HepG2 (cell line): ENCODE measurements around the gene SEMA4F. TPM values are rescaled to one million over a fixed set of nuclear protein-coding genes. Genes with fewer than 3 reads are reported as not detected.

Experiments
- ATAC-seq: fragments of 200-7000 bp; cut with Tn5 transposase; 3 replicates; pipeline ENCODE4 v1.9.1; 2020; ENCODE audit warnings: mild to moderate bottlenecking, moderate library complexity
- BruUV-seq: library from RNA; stranded (reverse); fragments of 400-500 nt; replicated peaks from 2 replicates; lab custom pipeline; 2021; lab: Mats Ljungman, UMichigan
- CTCF ChIA-PET: fragments of 300-600 bp; formaldehyde crosslinking; extraction: SDS; loops from one replicate; lab custom pipeline; 2021; ENCODE audit warnings: low total read pairs, inconsistent platforms, low intra/inter-chr PET ratio; lab: Yijun Ruan, JAX
- POLR2A ChIA-PET: fragments of 350-600 bp; sonication (Branson Sonifier 250); formaldehyde crosslinking; loops from one replicate; lab custom pipeline; 2020; ENCODE audit warnings: antibody characterized with exemption, inconsistent platforms; lab: Yijun Ruan, JAX
- DNase-seq: peaks from one replicate; pipeline ENCODE4 v3.0.0-alpha.2; 2015; ENCODE audit warnings: low spot score
- FAIRE-seq: peaks from 3 replicates; lab custom pipeline; 2011; peaks lifted over from hg19 to GRCh38; lab: Jason Lieb, UNC
- H2AFZ ChIP-seq: one replicate; pipeline ENCODE4 v1.6.1; 2011; ENCODE audit warnings: low read length, inconsistent platforms
- H3K27ac ChIP-seq: fragments of 300-600 bp; 3 replicates; pipeline ENCODE4 v1.8.0; 2011; ENCODE audit warnings: mixed run types, mild to moderate bottlenecking, mixed read lengths, low read length, inconsistent platforms; ENCODE audit not compliant: insufficient read depth; ENCODE audit errors: extremely low read length
- H3K27me3 ChIP-seq, 2 experiments: fragments of 200-600 bp in 1 of 2; 2 replicates in 1 of 2; 3 replicates in 1 of 2; pipeline versions ENCODE4 v1.6.0 to v1.8.0; 2011; ENCODE audit warnings: low read length in 2 of 2, mild to moderate bottlenecking in 2 of 2, moderate library complexity in 2 of 2, inconsistent platforms in 1 of 2; ENCODE audit not compliant: insufficient read depth in 2 of 2, control insufficient read depth in 1 of 2
- H3K36me3 ChIP-seq, 2 experiments: fragments of 200-600 bp in 1 of 2; replicated peaks in 1 of 2; 2 replicates in 1 of 2; 3 replicates in 1 of 2; pipeline versions ENCODE4 v1.5.1 to v1.8.0; 2011; ENCODE audit warnings: low read length in 2 of 2, inconsistent platforms in 1 of 2; ENCODE audit not compliant: insufficient read depth in 2 of 2, control insufficient read depth in 1 of 2
- H3K4me1 ChIP-seq: 2 replicates; pipeline ENCODE4 v1.5.1; 2012; ENCODE audit warnings: low read length, inconsistent platforms; ENCODE audit not compliant: insufficient read depth
- H3K4me2 ChIP-seq: 2 replicates; pipeline ENCODE4 v1.6.0; 2011; ENCODE audit warnings: low read depth, low read length, inconsistent platforms
- H3K4me3 ChIP-seq, 3 experiments: fragments of 200-600 bp in 1 of 3; sonication (generic), shearing (Covaris generic) in 1 of 3; replicated peaks in 1 of 3; 2 replicates each; pipeline ENCODE4 v1.5.1; 2011 to 2016; ENCODE audit warnings: low read length in 3 of 3, inconsistent platforms in 2 of 3, low read depth in 2 of 3, mild to moderate bottlenecking in 2 of 3, control low read depth in 1 of 3, mixed read lengths in 1 of 3; ENCODE audit not compliant: insufficient read depth in 1 of 3
- H3K79me2 ChIP-seq: one replicate; pipeline ENCODE4 v1.6.1; 2011; ENCODE audit warnings: low read length, inconsistent platforms; ENCODE audit not compliant: insufficient read depth
- H3K9ac ChIP-seq: 2 replicates; pipeline ENCODE4 v1.6.0; 2011; ENCODE audit warnings: mild to moderate bottlenecking, low read depth, low read length, inconsistent platforms; ENCODE audit not compliant: insufficient read depth
- H3K9me3 ChIP-seq: 2 replicates; pipeline ENCODE4 v1.5.1; 2012; ENCODE audit warnings: mild to moderate bottlenecking, low read length
- H4K20me1 ChIP-seq: 2 replicates; pipeline ENCODE4 v1.6.0; 2011; ENCODE audit warnings: inconsistent platforms, mild to moderate bottlenecking, low read length, moderate library complexity; ENCODE audit not compliant: insufficient read depth
- CBFB ChIP-seq: sonication (generic); formaldehyde crosslinking; IDR thresholded peaks from 2 replicates; pipeline ENCODE4 v1.4.0; 2020; ENCODE audit warnings: missing genetic modification reagents
- CREB1 ChIP-seq, 2 experiments: fragments of 450-650 bp in 1 of 2; IDR thresholded peaks; 2 replicates each; pipeline ENCODE4 v1.6.1; 2016 to 2017; ENCODE audit warnings: control low read depth in 1 of 2, mild to moderate bottlenecking in 1 of 2, missing compliant biosample characterization in 1 of 2, missing genetic modification characterization in 1 of 2
- KLF11 ChIP-seq: IDR thresholded peaks from 2 replicates; pipeline ENCODE4 v1.6.1; 2016; ENCODE audit warnings: missing compliant biosample characterization
- KLF12 ChIP-seq: sonication (generic); formaldehyde crosslinking; IDR thresholded peaks from 2 replicates; pipeline ENCODE4 v1.4.0; 2020; ENCODE audit warnings: missing genetic modification reagents, borderline replicate concordance
- SP2 ChIP-seq: sonication (generic); formaldehyde crosslinking; IDR thresholded peaks from 2 replicates; pipeline ENCODE4 v1.5.1; 2020; ENCODE audit warnings: mild to moderate bottlenecking, missing genetic modification reagents
- SRF ChIP-seq: IDR thresholded peaks from 2 replicates; pipeline ENCODE4 v1.6.1; 2011; ENCODE audit warnings: mild to moderate bottlenecking, low read depth, low read length, moderate library complexity
- SRY ChIP-seq: sonication (generic); formaldehyde crosslinking; IDR thresholded peaks from 2 replicates; pipeline ENCODE4 v1.8.0; 2022; ENCODE audit warnings: mild to moderate bottlenecking, missing genetic modification reagents
- ZNF296 ChIP-seq: sonication (generic); formaldehyde crosslinking; conservative IDR thresholded peaks from 2 replicates; pipeline ENCODE4 v1.5.0; 2020; ENCODE audit warnings: mild to moderate bottlenecking, missing genetic modification reagents
- ZNF598 ChIP-seq: sonication (generic); formaldehyde crosslinking; IDR thresholded peaks from 2 replicates; pipeline ENCODE4 v1.5.1; 2020; ENCODE audit warnings: mild to moderate bottlenecking, missing genetic modification reagents, borderline replicate concordance
- WGBS: methylation state at CpG from one replicate; pipeline ENCODE4 v1.1.6; 2017; ENCODE audit warnings: low lambda C conversion rate; 5-methylcytosine and 5-hydroxymethylcytosine counted together
- in situ Hi-C: cut with HindIII; loops from 2 replicates; pipeline ENCODE4 v1.10.0; 2017; ENCODE audit warnings: low pct_unique_long_range_greater_than_20kb; ENCODE audit not compliant: extremely low pct_ligation_motif_present
- intact Hi-C: fragments of 100-400 bp; cut with micrococcal nuclease; formaldehyde crosslinking; loops from one replicate; pipeline ENCODE4 v1.10.0; 2022; ENCODE audit not compliant: unreplicated experiment
- polyA plus RNA-seq, 8 experiments: library from polyadenylated mRNA; depleted of rRNA in 3 of 8; stranded (reverse) in 7 of 8; unstranded in 1 of 8; fragments of >200 nt; fragmentation: Illumina TruSeq in 4 of 8; extraction: Trizol in 4 of 8; gene quantifications; 2 replicates each; pipeline versions ENCODE4 v1.2.1 to v1.2.3, GENCODE V29; 2011 to 2016; ENCODE audit warnings: low read depth in 4 of 8, missing spikeins in 1 of 8, mixed read lengths in 1 of 8; ENCODE audit not compliant: insufficient read depth in 1 of 8
- total RNA-seq, 5 experiments: library from RNA; depleted of rRNA; stranded (reverse); fragments of >200 nt; fragmentation: Illumina TruSeq; extraction: Trizol; gene quantifications; 2 replicates each; pipeline ENCODE4 v1.2.3, GENCODE V29; 2016; ENCODE audit warnings: low read depth in 1 of 5

SEMA4F gene
- total and polyA plus RNA-seq, 2 of the 13 experiments (the other 11 are each of a cell fraction or from before 2014, with no cell fraction given): 7.1 to 10.3 TPM

DNA sequence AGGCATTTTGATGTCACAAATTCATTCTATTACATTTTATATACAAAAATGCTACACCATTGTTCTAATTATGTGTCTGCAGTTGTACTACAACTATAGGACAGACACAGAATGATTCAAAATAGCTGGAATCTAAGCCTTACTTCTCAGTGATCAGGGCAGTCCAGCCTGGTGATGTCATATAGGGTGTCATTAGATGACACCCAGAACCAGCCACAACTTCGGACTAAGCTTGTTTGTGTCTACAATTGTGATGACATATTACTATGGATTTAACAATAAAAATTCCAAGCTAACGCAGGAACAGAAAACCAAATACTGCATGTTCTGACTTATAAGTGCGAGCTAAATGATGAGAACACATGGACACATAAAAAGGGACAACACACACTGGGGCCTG is 36.9 kb upstream of the SEMA4F start:
- Histone ChIP-seq H4K20me1 (no peaks in the 10 kb centered on the region), H3K79me2 (no peaks in the 10 kb centered on the region), H3K9ac (no peak overlapping the region), H3K4me3 (no peak overlapping the region), H3K4me2 (no peak overlapping the region), H2AFZ (no peak overlapping the region), H3K4me1 (no peaks in the 10 kb centered on the region), H3K27ac (no peak overlapping the region), H3K9me3 (no peaks in the 10 kb centered on the region), H3K27me3 (peaks cover 1 to 13% of the 10 kb centered on the region in 2 experiments), H3K36me3 (no peaks in the 10 kb centered on the region)
- POLR2A ChIA-PET: no interaction called here
- WGBS: 18% methylated on average over 3 of the region's 3 CpGs
- CTCF ChIA-PET: no interaction called here
- in situ Hi-C loops (no loop called here), intact Hi-C loops (no loop called here)
- DNase-seq: no peak
- TF ChIP-seq SRF (no peak), CREB1 (IDR thresholded peaks at IDR 0.05) (peak; percentile 70), CREB1 (CRISPR knock-in tag; IDR thresholded peaks at IDR 0.05) (no peak)
- no TSS peak for BruUV-seq
- no peak for ATAC-seq
- FAIRE-seq: no peak

GRCh38 chr2:74618410-74619083 is 35.5 kb upstream of the SEMA4F start:
- no peak for FAIRE-seq
- no peak overlapping the region for H3K4me3 ChIP-seq
- peaks cover 1 to 13% of the 10 kb centered on the region in 2 experiments for H3K27me3 ChIP-seq
- no peaks in the 10 kb centered on the region for H3K4me1 ChIP-seq
- TF ChIP-seq KLF11 (CRISPR knock-in tag) (no peak), ZNF598 (CRISPR knock-in tag) (no peak), CBFB (no peak), KLF12 (no peak), SP2 (CRISPR knock-in tag) (no peak), ZNF296 (no peak), SRY (CRISPR knock-in tag) (no peak)
- BruUV-seq: no TSS peak
- H3K36me3 ChIP-seq: no peaks in the 10 kb centered on the region
- ATAC-seq: no peak
- ChIA-PET CTCF (no interaction called here), POLR2A (no interaction called here)
- in situ Hi-C loops (no loop called here), intact Hi-C loops (no loop called here)
- DNase-seq: no peak
- no peaks in the 10 kb centered on the region for H4K20me1 ChIP-seq
- H3K9ac ChIP-seq: no peak overlapping the region
- no peak overlapping the region for H3K27ac ChIP-seq
- H3K9me3 ChIP-seq: no peaks in the 10 kb centered on the region
- H3K79me2 ChIP-seq: no peaks in the 10 kb centered on the region
- no peak overlapping the region for H2AFZ ChIP-seq
- no peak overlapping the region for H3K4me2 ChIP-seq
- WGBS: 21% methylated on average over 6 of the region's 6 CpGs
